Measurements from ENCODE around the gene SPANXN4.

- no peak for TF ChIP-seq CTCF (conservative IDR thresholded peaks at IDR 0.05; ENCODE audit: low read depth in 2 of 2)
- no peak for TF ChIP-seq EZH2 (IDR thresholded peaks at IDR 0.05; ENCODE audit: low read depth, unreplicated experiment)
- no peak for TF ChIP-seq ZNF114 (CRISPR knock-in tag; IDR thresholded peaks at IDR 0.05)
- no peak for TF ChIP-seq ZNF462 (CRISPR knock-in tag; IDR thresholded peaks at IDR 0.05)
- no peak for TF ChIP-seq EZH2phosphoT487 (IDR thresholded peaks at IDR 0.05; ENCODE audit: unreplicated experiment)
- TF ChIP-seq REST (IDR thresholded peaks at IDR 0.05; ENCODE audit: unreplicated experiment): no peak
- TF ChIP-seq CREB1 (CRISPR knock-in tag; IDR thresholded peaks at IDR 0.05; ENCODE audit: low read depth): no peak
- no peak for TF ChIP-seq ZNF331 (CRISPR knock-in tag; IDR thresholded peaks at IDR 0.05; ENCODE audit: low read depth)
- no peak for TF ChIP-seq POLR2AphosphoS5 (IDR thresholded peaks at IDR 0.05; ENCODE audit: low read depth)
- no peak for TF ChIP-seq ETS1 (IDR thresholded peaks at IDR 0.05)
- TF ChIP-seq STAT1 (IDR thresholded peaks at IDR 0.05; ENCODE audit: unreplicated experiment): no peak
- TF ChIP-seq JUNB (IDR thresholded peaks at IDR 0.05; ENCODE audit: unreplicated experiment): no peak
These were observed 56.8 kb downstream of the SPANXN4 start for GRCh38 chrX:143082537-143082936.

Measured in GM23338 (cell line).